ENCODE data around the gene NFE2L3. TPM values are rescaled to one million over a fixed set of nuclear protein-coding genes. Genes with fewer than 3 reads are reported as not detected.

NFE2L3 gene
- total RNA-seq, 4 donors from 2014 or later = 1.5 to 2.7 (median 2.5) TPM

GRCh38 chr7:26166684-26167266, 14.8 kb downstream of the NFE2L3 start:
- Histone ChIP-seq H3K27ac (replicated peaks in 1 of 4) (no peak overlapping the region), H3K4me3 (no peak overlapping the region), H3K4me1 (no peaks in the 10 kb centered on the region), H3K9me3 (no peaks in the 10 kb centered on the region), H3K36me3 (peaks cover 0 to 29% (median 6%) of the 10 kb centered on the region in 4 donors), H3K27me3 (no peaks in the 10 kb centered on the region)
- WGBS = 85% methylated on average over 5 of the region's 5 CpGs
- TF ChIP-seq POLR2A (IDR thresholded peaks at IDR 0.05; ENCODE audit: low read depth) = no peak
- no peak for TF ChIP-seq CTCF (IDR thresholded peaks at IDR 0.05)
- TF ChIP-seq POLR2AphosphoS5 (IDR thresholded peaks at IDR 0.05) = no peak
- no peak for TF ChIP-seq EP300 (IDR thresholded peaks at IDR 0.05)
- intact Hi-C loops (cut with DNase I) = no loop called here
- no peak for DNase-seq (ENCODE audit: extremely low spot score)

- WGBS = 92% methylated on average over 3 of the region's 3 CpGs
- no peaks in the 10 kb centered on the region for H3K9me3 ChIP-seq
These were observed 15.4 kb downstream of the NFE2L3 start for GRCh38 chr7:26167303-26167934.

GRCh38 chr7:26168458-26169023, 16.5 kb downstream of the NFE2L3 start:
- H3K27ac ChIP-seq (replicated peaks in 1 of 4) = no peak overlapping the region
- no peak for DNase-seq (ENCODE audit: extremely low spot score)
- no peaks in the 10 kb centered on the region for H3K27me3 ChIP-seq
- no peaks in the 10 kb centered on the region for H3K9me3 ChIP-seq
- H3K4me1 ChIP-seq = no peaks in the 10 kb centered on the region
- peaks cover 0 to 29% (median 6%) of the 10 kb centered on the region in 4 donors for H3K36me3 ChIP-seq
- intact Hi-C loops (cut with DNase I) = no loop called here
- WGBS = 79% methylated on average over 6 of the region's 6 CpGs
- TF ChIP-seq POLR2A (IDR thresholded peaks at IDR 0.05; ENCODE audit: low read depth) (no peak), EP300 (IDR thresholded peaks at IDR 0.05) (no peak), CTCF (IDR thresholded peaks at IDR 0.05) (no peak), POLR2AphosphoS5 (IDR thresholded peaks at IDR 0.05) (no peak)
- H3K4me3 ChIP-seq = no peak overlapping the region

More at GRCh38 chr7:26167303-26167934, 15.4 kb downstream of the NFE2L3 start:
- peaks cover 0 to 29% (median 6%) of the 10 kb centered on the region in 4 donors for H3K36me3 ChIP-seq
- TF ChIP-seq CTCF (IDR thresholded peaks at IDR 0.05) (no peak), POLR2AphosphoS5 (IDR thresholded peaks at IDR 0.05) (no peak), POLR2A (IDR thresholded peaks at IDR 0.05; ENCODE audit: low read depth) (no peak), EP300 (IDR thresholded peaks at IDR 0.05) (no peak)
- intact Hi-C loops (cut with DNase I) = no loop called here
- no peak overlapping the region for H3K4me3 ChIP-seq
- no peak overlapping the region for H3K27ac ChIP-seq (replicated peaks in 1 of 4)
- DNase-seq (ENCODE audit: extremely low spot score) = no peak
- no peaks in the 10 kb centered on the region for H3K4me1 ChIP-seq
- H3K27me3 ChIP-seq = no peaks in the 10 kb centered on the region

- WGBS = 70% methylated on average over 3 of the region's 3 CpGs
- Histone ChIP-seq H3K9me3 (no peaks in the 10 kb centered on the region), H3K4me3 (no peak overlapping the region), H3K36me3 (peaks cover 0 to 32% (median 6%) of the 10 kb centered on the region in 4 donors), H3K27me3 (no peaks in the 10 kb centered on the region), H3K27ac (replicated peaks in 1 of 4) (no peak overlapping the region), H3K4me1 (no peaks in the 10 kb centered on the region)
- intact Hi-C loops (cut with DNase I) = no loop called here
- no peak for DNase-seq (ENCODE audit: extremely low spot score)
- TF ChIP-seq POLR2A (IDR thresholded peaks at IDR 0.05; ENCODE audit: low read depth) (no peak), POLR2AphosphoS5 (IDR thresholded peaks at IDR 0.05) (no peak), EP300 (IDR thresholded peaks at IDR 0.05) (no peak)
These were observed 17.3 kb downstream of the NFE2L3 start for GRCh38 chr7:26169271-26169670.

- Histone ChIP-seq H3K4me1 (no peaks in the 10 kb centered on the region), H3K36me3 (peaks cover 0 to 34% (median 6%) of the 10 kb centered on the region in 4 donors), H3K27ac (replicated peaks in 1 of 4) (no peak overlapping the region), H3K9me3 (no peaks in the 10 kb centered on the region), H3K4me3 (no peak overlapping the region), H3K27me3 (no peaks in the 10 kb centered on the region)
- intact Hi-C loops (cut with DNase I) = no loop called here
- WGBS = 100% methylated on average over 1 of the region's 1 CpG
- TF ChIP-seq EP300 (IDR thresholded peaks at IDR 0.05) (no peak), POLR2A (IDR thresholded peaks at IDR 0.05; ENCODE audit: low read depth) (no peak), CTCF (IDR thresholded peaks at IDR 0.05) (no peak), POLR2AphosphoS5 (IDR thresholded peaks at IDR 0.05) (no peak)
- no peak for DNase-seq (ENCODE audit: extremely low spot score)
These were observed 18.7 kb downstream of the NFE2L3 start for GRCh38 chr7:26170663-26171062.

Data from esophagus muscularis mucosa (tissue), 4 donors.